ENCODE results near the gene PTPN4.

The PTPN4 gene

GRCh38 chr2:119718501-119719260, 41.0 kb upstream of the PTPN4 start:
- DNase-seq, result no peak
- Histone ChIP-seq H3K4me1 (ENCODE audit: control insufficient read depth, insufficient read depth, low read depth, low read length) (peaks cover 9% of the 10 kb centered on the region), H3K4me3 (ENCODE audit: insufficient read depth in 1 of 2, low read depth in 1 of 2, low read length in 2 of 2) (no peak overlapping the region), H2BK12ac (ENCODE audit: low read length in 2 of 2) (no peak overlapping the region), H4K8ac (ENCODE audit: low read length) (no peak overlapping the region), H3K27ac (ENCODE audit: low read length, poor library complexity, severe bottlenecking) (no peak overlapping the region), H3K9me3 (ENCODE audit: control insufficient read depth, low read length) (peaks cover 3% of the 10 kb centered on the region), H2BK15ac (ENCODE audit: low read depth, poor library complexity, severe bottlenecking) (no peak overlapping the region), H4K91ac (ENCODE audit: low read length) (no peak overlapping the region), H3K23ac (ENCODE audit: low read length in 2 of 2) (no peak overlapping the region), H3K9ac (ENCODE audit: low read length) (no peak overlapping the region), H3K4ac (ENCODE audit: low read depth in 1 of 2, low read length in 2 of 2) (no peak overlapping the region), H3K4me2 (ENCODE audit: low read length, poor library complexity, severe bottlenecking) (no peak overlapping the region), H3K18ac (ENCODE audit: low read depth in 1 of 2, low read length in 2 of 2) (no peak overlapping the region), H3K14ac (ENCODE audit: low read length in 2 of 2) (no peak overlapping the region), H2AFZ (ENCODE audit: low read depth, low read length) (no peak overlapping the region), H2BK120ac (ENCODE audit: low read depth, low read length) (no peak overlapping the region), H3K79me1 (replicated peaks; ENCODE audit: low read length, poor library complexity, severe bottlenecking) (no peaks in the 10 kb centered on the region), H2BK5ac (ENCODE audit: low read depth, low read length, poor library complexity, severe bottlenecking) (no peak overlapping the region), H3K27me3 (ENCODE audit: control insufficient read depth in 1 of 2, insufficient read depth in 1 of 2, low read length in 2 of 2) (peaks cover 18 to 38% of the 10 kb centered on the region in 2 experiments), H3K36me3 (ENCODE audit: control insufficient read depth in 1 of 2, insufficient read depth in 2 of 2, low read depth in 1 of 2, low read length in 2 of 2) (no peaks in the 10 kb centered on the region), H2AK5ac (ENCODE audit: low read length, severe bottlenecking) (no peak overlapping the region)
- WGBS, result 85% methylated on average over 10 of the region's 12 CpGs

- no peak for DNase-seq
- Histone ChIP-seq H4K8ac (ENCODE audit: low read length) (no peak overlapping the region), H3K4me2 (ENCODE audit: low read length, poor library complexity, severe bottlenecking) (no peak overlapping the region), H3K36me3 (ENCODE audit: control insufficient read depth in 1 of 2, insufficient read depth in 2 of 2, low read depth in 1 of 2, low read length in 2 of 2) (no peaks in the 10 kb centered on the region), H3K79me1 (replicated peaks; ENCODE audit: low read length, poor library complexity, severe bottlenecking) (no peaks in the 10 kb centered on the region), H2BK15ac (ENCODE audit: low read depth, poor library complexity, severe bottlenecking) (no peak overlapping the region), H2BK12ac (ENCODE audit: low read length in 2 of 2) (no peak overlapping the region), H3K27me3 (ENCODE audit: control insufficient read depth in 1 of 2, insufficient read depth in 1 of 2, low read length in 2 of 2) (peaks cover 18 to 33% of the 10 kb centered on the region in 2 experiments), H2AFZ (ENCODE audit: low read depth, low read length) (no peak overlapping the region), H2AK5ac (ENCODE audit: low read length, severe bottlenecking) (no peak overlapping the region), H3K4ac (ENCODE audit: low read depth in 1 of 2, low read length in 2 of 2) (no peak overlapping the region), H3K9ac (ENCODE audit: low read length) (no peak overlapping the region), H2BK120ac (ENCODE audit: low read depth, low read length) (no peak overlapping the region), H4K91ac (ENCODE audit: low read length) (no peak overlapping the region), H3K9me3 (ENCODE audit: control insufficient read depth, low read length) (peaks cover 3% of the 10 kb centered on the region), H2BK5ac (ENCODE audit: low read depth, low read length, poor library complexity, severe bottlenecking) (no peak overlapping the region), H3K4me3 (ENCODE audit: insufficient read depth in 1 of 2, low read depth in 1 of 2, low read length in 2 of 2) (no peak overlapping the region), H3K14ac (ENCODE audit: low read length in 2 of 2) (no peak overlapping the region), H3K23ac (ENCODE audit: low read length in 2 of 2) (no peak overlapping the region), H3K27ac (ENCODE audit: low read length, poor library complexity, severe bottlenecking) (no peak overlapping the region), H3K4me1 (ENCODE audit: control insufficient read depth, insufficient read depth, low read depth, low read length) (peaks cover 6% of the 10 kb centered on the region), H3K18ac (ENCODE audit: low read depth in 1 of 2, low read length in 2 of 2) (no peak overlapping the region)
- WGBS, result 76% methylated on average over 3 of the region's 3 CpGs
Observed at GRCh38 chr2:119719261-119719627, 40.5 kb upstream of the PTPN4 start.

GRCh38 chr2:119721043-119721442, 38.7 kb upstream of the PTPN4 start:
- Histone ChIP-seq H3K18ac (ENCODE audit: low read depth in 1 of 2, low read length in 2 of 2) (no peak overlapping the region), H3K4me2 (ENCODE audit: low read length, poor library complexity, severe bottlenecking) (no peak overlapping the region), H3K27ac (ENCODE audit: low read length, poor library complexity, severe bottlenecking) (no peak overlapping the region), H2AK5ac (ENCODE audit: low read length, severe bottlenecking) (no peak overlapping the region), H4K8ac (ENCODE audit: low read length) (no peak overlapping the region), H2BK5ac (ENCODE audit: low read depth, low read length, poor library complexity, severe bottlenecking) (no peak overlapping the region), H3K79me1 (replicated peaks; ENCODE audit: low read length, poor library complexity, severe bottlenecking) (no peaks in the 10 kb centered on the region), H3K4ac (ENCODE audit: low read depth in 1 of 2, low read length in 2 of 2) (no peak overlapping the region), H3K9me3 (ENCODE audit: control insufficient read depth, low read length) (peaks cover 3% of the 10 kb centered on the region), H2BK120ac (ENCODE audit: low read depth, low read length) (no peak overlapping the region), H3K23ac (ENCODE audit: low read length in 2 of 2) (no peak overlapping the region), H3K36me3 (ENCODE audit: control insufficient read depth in 1 of 2, insufficient read depth in 2 of 2, low read depth in 1 of 2, low read length in 2 of 2) (no peaks in the 10 kb centered on the region), H3K9ac (ENCODE audit: low read length) (no peak overlapping the region), H4K91ac (ENCODE audit: low read length) (no peak overlapping the region), H3K4me1 (ENCODE audit: control insufficient read depth, insufficient read depth, low read depth, low read length) (peaks cover 4% of the 10 kb centered on the region), H2BK12ac (ENCODE audit: low read length in 2 of 2) (no peak overlapping the region), H3K4me3 (ENCODE audit: insufficient read depth in 1 of 2, low read depth in 1 of 2, low read length in 2 of 2) (no peak overlapping the region), H3K14ac (ENCODE audit: low read length in 2 of 2) (no peak overlapping the region), H3K27me3 (ENCODE audit: control insufficient read depth in 1 of 2, insufficient read depth in 1 of 2, low read length in 2 of 2) (peaks cover 4 to 15% of the 10 kb centered on the region in 2 experiments), H2AFZ (ENCODE audit: low read depth, low read length) (no peak overlapping the region), H2BK15ac (ENCODE audit: low read depth, poor library complexity, severe bottlenecking) (no peak overlapping the region)
- no peak for DNase-seq
- WGBS, result 79% methylated on average over 1 of the region's 1 CpG

DNA sequence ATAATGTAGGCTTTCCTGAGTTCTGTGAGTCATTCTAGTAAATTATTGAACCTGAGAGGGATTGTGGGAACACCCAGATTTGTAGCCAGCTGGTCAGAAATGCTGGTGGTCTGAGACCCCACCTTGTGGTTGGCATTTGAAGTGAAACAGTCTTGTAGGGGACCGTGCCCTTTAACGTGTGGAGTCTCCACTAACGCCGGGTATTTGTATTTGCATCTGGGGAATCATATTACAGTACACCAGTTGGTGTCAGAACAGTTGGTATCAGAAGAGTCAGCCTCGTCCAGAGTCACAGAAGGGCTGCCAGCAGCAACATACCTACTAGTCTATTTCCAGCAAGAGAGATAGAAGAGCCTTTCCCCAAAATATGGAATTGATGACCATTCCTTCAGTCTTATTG, 38.3 kb upstream of the PTPN4 start:
- 83% methylated on average over 5 of the region's 5 CpGs for WGBS
- Histone ChIP-seq H2BK12ac (ENCODE audit: low read length in 2 of 2) (no peak overlapping the region), H3K4ac (ENCODE audit: low read depth in 1 of 2, low read length in 2 of 2) (no peak overlapping the region)

More for the DNA sequence above, 38.3 kb upstream of the PTPN4 start:
- H3K27ac ChIP-seq (ENCODE audit: low read length, poor library complexity, severe bottlenecking), result no peak overlapping the region
- no peaks in the 10 kb centered on the region for H3K79me1 ChIP-seq (replicated peaks; ENCODE audit: low read length, poor library complexity, severe bottlenecking)
- no peak overlapping the region for H4K91ac ChIP-seq (ENCODE audit: low read length)
- H3K36me3 ChIP-seq (ENCODE audit: control insufficient read depth in 1 of 2, insufficient read depth in 2 of 2, low read depth in 1 of 2, low read length in 2 of 2), result no peaks in the 10 kb centered on the region
- no peak overlapping the region for H2BK5ac ChIP-seq (ENCODE audit: low read depth, low read length, poor library complexity, severe bottlenecking)
- H3K23ac ChIP-seq (ENCODE audit: low read length in 2 of 2), result no peak overlapping the region
- H2BK15ac ChIP-seq (ENCODE audit: low read depth, poor library complexity, severe bottlenecking), result no peak overlapping the region
- DNase-seq, result no peak
- H3K14ac ChIP-seq (ENCODE audit: low read length in 2 of 2), result no peak overlapping the region
- H3K9me3 ChIP-seq (ENCODE audit: control insufficient read depth, low read length), result peaks cover 3% of the 10 kb centered on the region
- no peak overlapping the region for H3K18ac ChIP-seq (ENCODE audit: low read depth in 1 of 2, low read length in 2 of 2)
- peaks cover 0 to 11% of the 10 kb centered on the region in 2 experiments for H3K27me3 ChIP-seq (ENCODE audit: control insufficient read depth in 1 of 2, insufficient read depth in 1 of 2, low read length in 2 of 2)
- H2AK5ac ChIP-seq (ENCODE audit: low read length, severe bottlenecking), result no peak overlapping the region
- H3K4me1 ChIP-seq (ENCODE audit: control insufficient read depth, insufficient read depth, low read depth, low read length), result peaks cover 4% of the 10 kb centered on the region
- H3K9ac ChIP-seq (ENCODE audit: low read length), result no peak overlapping the region
- no peak overlapping the region for H3K4me2 ChIP-seq (ENCODE audit: low read length, poor library complexity, severe bottlenecking)
- H2AFZ ChIP-seq (ENCODE audit: low read depth, low read length), result no peak overlapping the region
- no peak overlapping the region for H4K8ac ChIP-seq (ENCODE audit: low read length)
- no peak overlapping the region for H2BK120ac ChIP-seq (ENCODE audit: low read depth, low read length)
- no peak overlapping the region for H3K4me3 ChIP-seq (ENCODE audit: insufficient read depth in 1 of 2, low read depth in 1 of 2, low read length in 2 of 2)

Measured in mesenchymal stem cell (in vitro differentiated cells and primary cell).